HG03571 (cell line): Measurements from ENCODE around the gene SULT4A1.
A peak's percentile ranks its signal among the peaks of the same experiment; 100 is the strongest.

ENCODE experiments used
- ATAC-seq: cut with Tn5 transposase; IDR thresholded peaks from one replicate; pipeline ENCODE4 v1.9.1; 2021; ENCODE audit not compliant: unreplicated experiment

SULT4A1 gene

DNA sequence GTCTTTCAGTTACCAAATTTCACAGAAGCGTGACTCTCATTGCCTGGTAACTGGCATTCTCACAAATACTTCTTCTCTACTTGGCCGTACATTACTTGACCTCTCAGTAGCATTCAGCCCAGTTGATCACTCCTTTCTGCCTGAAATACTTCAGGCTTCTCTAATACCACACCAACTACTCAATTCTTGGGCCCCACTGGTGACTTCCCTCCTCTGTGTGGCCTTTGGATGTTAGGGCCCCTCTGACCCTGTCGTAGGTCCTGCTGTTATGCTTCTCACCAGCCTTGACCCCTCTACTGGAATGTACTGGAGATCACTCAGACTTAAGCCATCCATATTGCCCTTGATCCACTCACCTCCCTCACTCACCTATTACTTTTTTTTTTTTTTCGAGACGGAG, 48.0 kb downstream of the SULT4A1 start:
- no peak for ATAC-seq

DNA sequence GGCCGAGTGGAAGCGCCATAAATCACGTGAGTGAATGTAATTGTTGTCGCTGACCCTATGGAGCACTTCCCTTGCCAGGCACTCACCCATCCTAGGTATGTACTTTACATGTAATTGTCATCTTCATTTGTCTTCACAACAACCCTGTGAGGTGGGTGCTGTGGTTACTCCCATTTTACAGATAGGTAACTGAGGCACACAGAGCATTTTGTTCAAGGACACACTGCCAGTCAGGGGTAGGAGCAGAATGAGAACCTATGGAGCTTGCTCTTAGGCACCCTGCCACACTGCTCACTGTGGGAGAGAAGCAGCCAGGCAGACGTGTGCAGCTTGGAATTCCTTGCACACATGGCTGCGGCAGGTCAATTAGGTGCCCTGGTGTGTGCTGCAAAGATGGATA, 49.4 kb downstream of the SULT4A1 start:
- ATAC-seq = no peak

DNA sequence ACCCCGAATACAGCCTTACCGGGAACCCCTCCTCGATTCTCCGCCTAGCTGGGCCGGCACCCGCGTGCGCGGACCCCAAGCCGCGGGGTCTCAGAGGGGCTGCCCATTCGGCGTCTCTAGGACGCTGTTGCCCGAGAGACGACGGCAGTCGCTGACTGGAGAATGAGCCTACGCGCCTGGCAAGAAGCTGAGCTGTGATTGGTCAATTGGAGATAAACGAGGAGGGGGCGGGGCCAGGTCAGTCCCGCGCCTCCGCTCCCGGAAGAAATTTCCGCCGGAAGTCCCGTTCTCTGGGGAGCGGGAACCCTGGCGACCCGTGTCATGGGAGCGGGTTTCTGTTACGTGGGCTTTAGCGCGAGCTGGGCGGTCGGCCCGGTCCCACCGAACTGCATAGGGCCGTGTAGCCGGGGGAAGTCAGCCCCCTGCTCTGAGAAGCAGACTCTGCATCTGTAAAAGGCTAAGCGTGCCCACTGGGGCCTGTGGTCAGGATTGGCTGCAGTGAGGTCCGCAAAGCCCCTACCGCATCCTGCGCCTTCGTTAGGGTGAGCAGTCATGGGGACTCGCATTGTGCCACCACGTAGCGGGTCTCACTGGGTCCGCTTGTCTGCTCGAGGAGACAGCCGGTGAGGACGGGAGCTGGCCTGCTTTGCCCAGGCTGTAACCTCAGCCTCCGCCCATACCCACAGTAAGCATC, 50.0 kb downstream of the SULT4A1 start, which contains the start of gene EFCAB6:
Gene EFCAB6 (minus strand): TSS at position 157 of the 694 bp plus-strand sequence. CDS start 29,987 bp downstream, outside the sequence.
- peak; percentile 73 for ATAC-seq

DNA sequence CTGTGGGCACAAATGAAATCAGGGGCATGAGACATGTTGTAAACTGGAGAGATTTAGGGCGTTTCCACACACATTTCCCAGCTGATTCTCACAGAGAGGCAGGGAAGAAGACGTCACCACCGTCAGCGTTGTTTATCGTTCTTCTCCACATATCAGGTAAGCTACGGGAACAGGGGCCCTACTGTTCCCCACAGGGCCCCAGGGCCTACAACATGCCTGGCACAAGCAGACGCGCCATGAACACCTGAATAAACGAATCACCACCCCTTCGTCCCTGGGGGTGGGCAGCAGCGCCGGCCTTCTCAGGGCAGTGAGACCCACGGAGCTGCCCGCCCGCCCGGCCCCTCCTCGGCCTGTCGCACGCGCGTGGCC, 50.5 kb downstream of the SULT4A1 start:
- ATAC-seq = peak; percentile 24

DNA sequence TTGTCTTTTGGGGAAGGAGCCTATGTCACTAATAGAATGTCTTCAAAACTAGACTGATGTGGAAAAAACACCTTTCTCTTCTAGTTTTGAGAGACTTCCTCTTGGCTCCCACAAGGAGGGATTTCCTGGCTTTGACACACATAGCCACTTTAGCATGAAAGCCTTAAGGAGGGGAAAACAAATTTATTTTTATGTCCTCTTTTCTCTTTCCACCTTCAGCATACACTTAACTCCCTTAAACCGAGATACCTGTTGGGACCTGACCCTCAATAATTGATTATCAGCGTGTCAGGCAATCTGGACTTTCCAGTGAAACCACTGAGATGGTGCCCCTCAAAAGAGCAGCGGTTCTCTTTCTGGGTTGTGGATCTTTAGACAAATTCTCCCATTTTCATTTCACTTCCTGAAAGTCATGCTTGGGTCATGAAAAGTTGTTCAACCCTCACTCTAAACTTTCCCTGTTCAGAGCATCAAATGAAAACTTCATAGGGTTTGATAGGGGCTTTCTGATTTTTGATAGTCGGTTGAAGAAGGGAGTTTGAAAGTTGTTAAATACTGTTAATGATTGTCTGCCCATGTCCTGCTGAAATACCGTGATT, 59.3 kb downstream of the SULT4A1 start:
- ATAC-seq = no peak

DNA sequence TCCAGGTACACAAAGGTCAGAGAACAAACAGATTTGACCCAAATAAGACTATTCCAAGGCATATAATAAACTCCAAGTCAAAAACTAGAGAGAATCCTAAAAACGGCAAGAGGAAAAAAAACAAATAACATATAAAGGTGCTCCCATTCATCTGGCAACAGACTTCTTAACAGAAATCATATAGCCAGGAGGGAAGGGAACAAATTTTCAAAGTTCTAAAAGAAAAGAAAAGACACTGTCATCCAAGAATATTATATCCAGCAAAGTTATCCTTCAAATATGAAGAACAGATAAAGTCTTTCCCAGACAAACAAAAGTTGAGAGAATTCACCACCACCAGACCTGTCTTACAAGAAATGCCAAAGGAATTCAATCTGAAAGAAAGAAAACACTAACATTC, 61.3 kb downstream of the SULT4A1 start:
- no peak for ATAC-seq

DNA sequence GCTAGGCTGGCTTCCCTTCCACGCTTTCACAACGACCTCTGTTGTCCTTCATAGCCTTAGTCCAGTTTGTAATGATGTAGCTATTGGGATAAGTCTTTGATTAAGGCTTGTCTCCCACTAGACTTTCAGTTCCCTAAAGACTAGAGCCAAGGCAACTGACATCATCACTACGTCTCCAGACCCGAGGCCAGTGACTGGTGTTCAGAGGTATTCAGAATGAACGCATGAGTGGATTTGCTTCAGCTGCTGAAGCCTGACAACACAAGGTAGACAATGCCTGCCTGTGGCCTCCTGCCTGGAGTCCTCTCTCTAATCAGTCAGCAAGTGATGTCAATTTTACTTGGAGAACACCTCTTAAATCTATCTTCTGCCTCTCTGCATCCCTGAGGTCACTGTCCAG, 63.8 kb downstream of the SULT4A1 start:
- no peak for ATAC-seq

DNA sequence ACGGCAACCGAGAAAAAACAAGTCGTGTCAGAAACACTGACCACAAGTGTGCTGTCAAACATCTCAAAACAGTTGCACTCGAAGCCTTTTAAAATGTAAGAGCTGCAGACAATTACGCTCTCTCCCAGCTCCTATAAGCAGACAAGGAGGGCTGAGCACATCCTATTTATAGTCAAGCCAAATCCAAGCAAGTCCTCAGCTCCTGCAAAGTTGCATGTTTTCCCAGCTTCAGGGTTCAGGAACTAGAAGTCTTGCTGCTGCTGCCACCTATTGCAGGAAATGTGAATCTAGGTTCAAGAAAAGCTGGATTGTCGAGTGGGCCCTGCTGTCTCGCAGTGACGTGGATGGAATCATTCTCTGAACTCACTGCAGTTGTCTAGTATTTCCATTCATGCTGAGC, 65.7 kb downstream of the SULT4A1 start:
- no peak for ATAC-seq

DNA sequence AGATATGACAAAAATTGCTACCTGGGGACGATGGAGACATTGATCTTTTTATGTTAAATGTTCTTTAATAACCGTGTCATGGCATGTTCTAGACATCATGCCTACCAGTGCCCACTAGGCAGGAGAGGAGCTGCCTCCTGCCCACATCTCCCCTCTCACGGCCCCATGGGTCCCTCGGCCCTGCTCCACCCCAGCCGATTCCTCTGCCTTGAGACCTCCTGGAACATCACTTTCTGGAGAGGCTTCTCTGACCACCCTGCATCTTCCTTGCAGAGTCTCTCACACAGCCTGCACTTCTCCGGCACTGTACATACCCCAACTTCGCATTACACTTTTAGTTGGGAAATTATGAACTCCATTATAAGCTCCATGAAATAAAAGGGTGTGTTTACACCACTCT, 67.0 kb downstream of the SULT4A1 start:
- ATAC-seq = no peak

DNA sequence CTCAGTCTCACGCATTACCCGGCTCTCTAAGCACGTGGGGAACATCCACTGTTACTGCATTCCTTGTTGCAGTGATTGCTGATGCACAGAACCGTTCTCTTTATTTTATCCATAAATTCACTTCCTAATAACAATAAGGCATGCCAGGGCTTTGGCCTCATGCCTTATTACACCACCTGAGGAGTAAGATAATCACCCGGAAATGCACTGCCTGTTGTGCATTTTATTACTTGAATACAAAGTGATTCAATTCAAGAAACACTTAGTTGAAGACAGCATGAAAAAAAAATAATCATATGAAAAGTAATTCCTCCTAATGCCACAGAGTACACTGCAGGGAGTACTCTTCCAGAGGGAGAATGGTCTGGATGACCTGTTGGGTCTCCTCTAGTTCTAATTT, 69.4 kb downstream of the SULT4A1 start:
- no peak for ATAC-seq

DNA sequence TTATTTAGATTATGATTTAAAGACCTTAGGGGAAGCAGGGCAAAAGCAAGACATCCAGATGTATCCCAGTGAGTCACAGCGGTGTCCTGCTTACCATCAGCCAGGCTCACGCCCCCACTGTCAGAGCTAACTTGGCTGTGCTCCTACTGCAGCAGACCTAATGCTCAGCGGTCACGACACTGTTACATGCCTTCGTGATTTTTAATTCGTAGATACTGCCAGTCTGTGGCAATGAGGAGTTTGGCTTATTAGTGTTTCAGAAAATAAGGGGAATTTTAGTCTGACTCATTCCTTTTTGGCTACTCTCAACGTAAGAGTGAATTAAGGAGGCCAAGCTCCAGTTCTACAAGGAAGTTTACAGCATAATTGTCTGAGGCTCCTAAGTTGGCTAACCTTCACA, 72.9 kb downstream of the SULT4A1 start:
- ATAC-seq = no peak

DNA sequence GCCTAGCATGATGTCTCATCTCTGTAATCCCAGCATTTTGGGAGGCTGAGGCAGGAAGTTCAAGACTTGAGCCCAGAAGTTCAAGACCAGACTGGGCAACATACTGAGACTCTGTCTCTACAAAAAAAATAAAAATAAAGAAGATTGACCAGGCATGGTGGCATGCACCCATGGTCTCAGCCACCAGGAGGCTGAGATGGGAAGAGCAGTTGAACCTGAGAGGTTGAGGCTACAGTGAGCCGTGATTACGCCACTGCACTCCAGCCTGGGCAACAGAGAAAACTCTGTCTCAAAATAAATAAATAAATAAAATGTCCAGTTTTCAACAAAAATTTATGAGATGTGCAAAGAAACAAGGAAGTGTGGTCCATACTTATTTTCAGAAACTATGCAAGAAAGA, 78.5 kb downstream of the SULT4A1 start:
- ATAC-seq = no peak

DNA sequence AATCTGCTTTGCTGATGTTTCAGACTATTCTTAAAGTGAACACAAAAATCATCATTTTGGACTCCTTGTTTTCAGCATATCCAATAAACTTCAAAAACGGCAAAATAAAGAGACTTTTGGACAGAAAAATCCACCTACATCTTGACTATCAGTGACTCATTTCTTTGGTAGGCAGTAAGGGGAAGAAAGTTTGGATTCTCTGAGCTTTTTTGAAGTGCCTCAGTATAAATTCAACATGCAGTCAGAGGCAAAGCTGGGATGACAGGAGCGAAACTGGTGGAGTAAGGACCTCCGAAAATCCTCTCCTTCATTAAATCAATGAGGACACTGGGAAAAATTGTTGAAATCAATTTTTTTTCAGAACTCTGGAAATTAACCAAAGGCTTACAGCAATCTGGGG, 79.9 kb downstream of the SULT4A1 start:
- no peak for ATAC-seq

DNA sequence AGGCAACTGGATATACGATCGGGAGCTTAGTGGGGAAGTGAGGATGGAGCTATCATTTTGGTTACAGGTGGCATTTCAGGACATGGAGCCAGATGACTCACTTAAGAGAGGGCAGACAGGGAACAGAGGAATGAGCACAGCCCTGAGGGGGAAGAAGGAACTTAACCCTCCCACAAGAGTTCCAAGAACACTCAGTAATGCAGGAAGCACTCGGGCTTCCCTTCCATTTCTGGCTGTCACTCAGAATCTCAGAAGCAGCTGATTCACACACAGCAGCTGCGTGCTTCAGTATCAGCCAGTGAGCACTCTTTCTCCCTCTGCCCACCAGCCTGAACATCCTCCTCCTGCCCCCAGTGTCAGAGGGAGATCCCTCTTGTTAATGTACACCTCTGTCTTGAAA, 85.0 kb downstream of the SULT4A1 start:
- ATAC-seq = no peak

DNA sequence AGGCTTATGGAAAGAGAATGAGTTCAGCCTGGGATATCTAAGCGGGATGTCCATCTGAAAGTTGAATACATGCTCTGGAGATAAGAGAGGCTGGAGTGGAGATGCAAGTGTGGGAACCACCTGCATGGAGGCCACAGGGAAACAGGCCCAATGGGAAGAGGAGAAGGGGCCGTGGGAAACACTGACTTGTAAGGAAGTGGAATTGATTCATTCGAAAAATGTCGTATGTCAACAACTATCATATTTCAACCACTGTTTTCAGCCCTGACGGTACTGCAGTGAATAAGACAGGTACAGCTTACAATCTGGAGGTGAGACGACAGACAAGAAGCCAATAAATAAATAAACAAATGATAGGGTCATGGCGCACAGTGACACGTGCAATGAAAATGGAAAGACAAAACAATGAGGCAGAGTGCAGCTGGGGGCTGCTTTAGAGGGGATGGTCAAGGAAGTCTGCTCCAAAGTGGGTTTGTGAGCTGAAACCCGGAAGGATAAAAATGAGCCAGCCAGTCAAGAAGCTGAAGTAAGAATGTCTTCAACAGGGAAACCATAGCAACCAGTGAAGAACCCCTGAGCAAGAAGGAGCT, 86.1 kb downstream of the SULT4A1 start:
- ATAC-seq = no peak
